ENCODE data around the gene SAP25. TPM values are rescaled to one million over a fixed set of nuclear protein-coding genes. Genes with fewer than 3 reads are reported as not detected.

SAP25 gene
- total RNA-seq, 1 experiment from 2014 or later: 3.0 TPM

GRCh38 chr7:100568896-100569844 is 4.5 kb downstream of the SAP25 start:
- Histone ChIP-seq H3K27me3 (ENCODE audit: control insufficient read depth, insufficient read depth, low read length) (no peaks in the 10 kb centered on the region), H3K36me3 (ENCODE audit: control insufficient read depth, insufficient read depth, low read length) (no peaks in the 10 kb centered on the region), H3K4me3 (ENCODE audit: low read depth in 2 of 2, low read length in 2 of 2) (no peak overlapping the region; a peak in 1 of 4 replicates), H3K9me3 (ENCODE audit: control insufficient read depth, insufficient read depth, low read depth, low read length) (no peaks in the 10 kb centered on the region), H3K4me1 (ENCODE audit: control insufficient read depth, insufficient read depth, low read length) (peaks cover 45% of the 10 kb centered on the region), H3K27ac (ENCODE audit: low read length) (no peak overlapping the region)
- in situ Hi-C loops (cut with HindIII; ENCODE audit: low pct_unique_long_range_greater_than_20kb, low sequenced_read_pairs) (no loop called here), intact Hi-C loops (cut with micrococcal nuclease; ENCODE audit: unreplicated experiment) (no loop called here)
- no TSS peak for BruUV-seq (replicated peaks)
- peak; percentile 74 for TF ChIP-seq CTCF (IDR thresholded peaks at IDR 0.05)
- TF ChIP-seq, protein P1, sequence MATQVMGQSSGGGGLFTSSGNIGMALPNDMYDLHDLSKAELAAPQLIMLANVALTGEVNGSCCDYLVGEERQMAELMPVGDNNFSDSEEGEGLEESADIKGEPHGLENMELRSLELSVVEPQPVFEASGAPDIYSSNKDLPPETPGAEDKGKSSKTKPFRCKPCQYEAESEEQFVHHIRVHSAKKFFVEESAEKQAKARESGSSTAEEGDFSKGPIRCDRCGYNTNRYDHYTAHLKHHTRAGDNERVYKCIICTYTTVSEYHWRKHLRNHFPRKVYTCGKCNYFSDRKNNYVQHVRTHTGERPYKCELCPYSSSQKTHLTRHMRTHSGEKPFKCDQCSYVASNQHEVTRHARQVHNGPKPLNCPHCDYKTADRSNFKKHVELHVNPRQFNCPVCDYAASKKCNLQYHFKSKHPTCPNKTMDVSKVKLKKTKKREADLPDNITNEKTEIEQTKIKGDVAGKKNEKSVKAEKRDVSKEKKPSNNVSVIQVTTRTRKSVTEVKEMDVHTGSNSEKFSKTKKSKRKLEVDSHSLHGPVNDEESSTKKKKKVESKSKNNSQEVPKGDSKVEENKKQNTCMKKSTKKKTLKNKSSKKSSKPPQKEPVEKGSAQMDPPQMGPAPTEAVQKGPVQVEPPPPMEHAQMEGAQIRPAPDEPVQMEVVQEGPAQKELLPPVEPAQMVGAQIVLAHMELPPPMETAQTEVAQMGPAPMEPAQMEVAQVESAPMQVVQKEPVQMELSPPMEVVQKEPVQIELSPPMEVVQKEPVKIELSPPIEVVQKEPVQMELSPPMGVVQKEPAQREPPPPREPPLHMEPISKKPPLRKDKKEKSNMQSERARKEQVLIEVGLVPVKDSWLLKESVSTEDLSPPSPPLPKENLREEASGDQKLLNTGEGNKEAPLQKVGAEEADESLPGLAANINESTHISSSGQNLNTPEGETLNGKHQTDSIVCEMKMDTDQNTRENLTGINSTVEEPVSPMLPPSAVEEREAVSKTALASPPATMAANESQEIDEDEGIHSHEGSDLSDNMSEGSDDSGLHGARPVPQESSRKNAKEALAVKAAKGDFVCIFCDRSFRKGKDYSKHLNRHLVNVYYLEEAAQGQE (IDR thresholded peaks at IDR 0.05; ENCODE audit: insufficient read depth in 1 of 2, low read depth in 2 of 2, low read length in 1 of 2): no peak
- ATAC-seq (peak; percentile 32), DNase-seq (ENCODE audit: low read depth, low spot score) (no peak)
- CTCF ChIA-PET: interaction anchor here (0.6 to 1.1 kb wide), 4 partner anchors 17 to 100 kb away, joined by 3 to 4 read pairs (median 4); partner anchors contain the start of genes FBXO24 and LRCH4
- POLR2A ChIA-PET: interaction anchor here (0.5 kb wide), 1 partner anchor 39 kb away, joined by 5 read pairs; no protein-coding TSS in a partner anchor

GRCh38 chr7:100568176-100568895 is 5.4 kb downstream of the SAP25 start:
- Histone ChIP-seq H3K4me3 (ENCODE audit: low read depth in 2 of 2, low read length in 2 of 2) (no peak overlapping the region), H3K27ac (ENCODE audit: low read length) (no peak overlapping the region), H3K27me3 (ENCODE audit: control insufficient read depth, insufficient read depth, low read length) (no peaks in the 10 kb centered on the region), H3K36me3 (ENCODE audit: control insufficient read depth, insufficient read depth, low read length) (no peaks in the 10 kb centered on the region), H3K4me1 (ENCODE audit: control insufficient read depth, insufficient read depth, low read length) (peaks cover 45% of the 10 kb centered on the region), H3K9me3 (ENCODE audit: control insufficient read depth, insufficient read depth, low read depth, low read length) (no peaks in the 10 kb centered on the region)
- TF ChIP-seq, protein P1 (IDR thresholded peaks at IDR 0.05; ENCODE audit: insufficient read depth in 1 of 2, low read depth in 2 of 2, low read length in 1 of 2): no peak
- no peak for TF ChIP-seq POLR2AphosphoS5 (IDR thresholded peaks at IDR 0.05; ENCODE audit: low read depth, low read length)
- TF ChIP-seq SIN3A (IDR thresholded peaks at IDR 0.05; ENCODE audit: borderline replicate concordance, insufficient read depth, low read depth, low read length): no peak
- no peak for TF ChIP-seq CTCF (IDR thresholded peaks at IDR 0.05)
- no peak for TF ChIP-seq TCF7L2 (IDR thresholded peaks at IDR 0.05; ENCODE audit: low read depth, low read length)
- ChIA-PET CTCF (interaction anchor here (0.6 to 1.1 kb wide), 3 partner anchors 18 to 99 kb away, joined by 3 to 4 read pairs (median 4); partner anchors contain the start of genes FBXO24 and LRCH4), POLR2A (no interaction called here)
- intact Hi-C loops (cut with micrococcal nuclease; ENCODE audit: unreplicated experiment): no loop called here
- no TSS peak for BruUV-seq (replicated peaks)
- DNase-seq (ENCODE audit: low read depth, low spot score) (no peak), ATAC-seq (no peak)
- in situ Hi-C loops (cut with HindIII; ENCODE audit: low pct_unique_long_range_greater_than_20kb, low sequenced_read_pairs): no loop called here

All from Panc1 (cell line).